Immature natural killer cell (primary cell): Measurements from ENCODE around the gene ZC3H18. TPM values are rescaled to one million over a fixed set of nuclear protein-coding genes. Genes with fewer than 3 reads are reported as not detected.

Experiments
- DNase-seq, 3 donors: peaks; one replicate each; pipeline ENCODE4 v3.0.0; 2022; ENCODE audit warnings: mixed read lengths in 1 of 3
- H3K27ac Mint-ChIP-seq, 6 donors: one replicate each; pipeline ENCODE4 v1.8.0; 2020; ENCODE audit warnings: mixed read lengths in 6 of 6, mild to moderate bottlenecking in 5 of 6, inconsistent platforms in 4 of 6, moderate library complexity in 3 of 6
- H3K27me3 Mint-ChIP-seq, 3 donors: one replicate each; pipeline ENCODE4 v1.8.0; 2020 to 2021; ENCODE audit warnings: low read depth in 3 of 3, mild to moderate bottlenecking in 3 of 3, mixed read lengths in 3 of 3, moderate library complexity in 3 of 3, inconsistent platforms in 1 of 3
- H3K36me3 Mint-ChIP-seq, 3 donors: one replicate each; pipeline ENCODE4 v1.8.0; 2020; ENCODE audit warnings: mixed read lengths in 3 of 3, inconsistent platforms in 2 of 3, mild to moderate bottlenecking in 2 of 3
- H3K4me1 Mint-ChIP-seq, 2 donors: one replicate each; pipeline ENCODE4 v1.8.0; 2020; ENCODE audit warnings: inconsistent platforms in 2 of 2, mild to moderate bottlenecking in 2 of 2, mixed read lengths in 2 of 2, moderate library complexity in 1 of 2
- H3K4me3 Mint-ChIP-seq, 5 donors: one replicate each; pipeline ENCODE4 v1.8.0; 2020; ENCODE audit warnings: mild to moderate bottlenecking in 5 of 5, mixed read lengths in 5 of 5, inconsistent platforms in 3 of 5, moderate library complexity in 3 of 5
- H3K9me3 Mint-ChIP-seq, 6 donors: one replicate each; pipeline ENCODE4 v1.8.0; 2020; ENCODE audit warnings: mild to moderate bottlenecking in 6 of 6, mixed read lengths in 6 of 6, inconsistent platforms in 4 of 6, moderate library complexity in 3 of 6
- polyA plus RNA-seq, 3 donors: library from polyadenylated mRNA; unstranded; fragments of 300-500 nt; fragmentation: Illumina TruSeq; gene quantifications; one replicate each; pipeline ENCODE4 v1.2.3, GENCODE V29; 2021

ZC3H18 gene
- polyA plus RNA-seq, 3 donors from 2014 or later: 1.0 to 29.0 (median 8.7) TPM

- Mint-ChIP-seq H3K27ac (peak overlapping the region; percentile 87 to 98 (median 98)), H3K9me3 (no peaks in the 10 kb centered on the region), H3K4me1 (peaks cover 39 to 55% of the 10 kb centered on the region in 2 donors), H3K36me3 (peaks cover 3 to 12% (median 9%) of the 10 kb centered on the region in 3 donors), H3K4me3 (peak overlapping the region; percentile 95 to 98 (median 96)), H3K27me3 (peaks cover 40 to 50% (median 41%) of the 10 kb centered on the region in 3 donors)
- peak; percentile 83 to 86 (median 86) for DNase-seq
Observed at GRCh38 chr16:88651276-88651988, 81.2 kb downstream of the ZC3H18 start.

- peaks cover 3 to 12% (median 9%) of the 10 kb centered on the region in 3 donors for H3K36me3 Mint-ChIP-seq
- H3K4me1 Mint-ChIP-seq: peaks cover 39 to 53% of the 10 kb centered on the region in 2 donors
- H3K4me3 Mint-ChIP-seq: peak overlapping the region in 4 of 5 donors; percentile 15 to 96 (median 49)
- no peak for DNase-seq
- peaks cover 40 to 50% (median 41%) of the 10 kb centered on the region in 3 donors for H3K27me3 Mint-ChIP-seq
- peak overlapping the region; percentile 84 to 98 (median 92) for H3K27ac Mint-ChIP-seq
- H3K9me3 Mint-ChIP-seq: no peaks in the 10 kb centered on the region
Observed at GRCh38 chr16:88651989-88652761, 82.0 kb downstream of the ZC3H18 start.

GRCh38 chr16:88652762-88653063, 82.5 kb downstream of the ZC3H18 start:
- Mint-ChIP-seq H3K4me1 (peaks cover 39 to 53% of the 10 kb centered on the region in 2 donors), H3K27me3 (peaks cover 40 to 50% (median 41%) of the 10 kb centered on the region in 3 donors), H3K9me3 (no peaks in the 10 kb centered on the region), H3K4me3 (peak overlapping the region in 4 of 5 donors; percentile 79 to 86 (median 84)), H3K36me3 (peaks cover 3 to 12% (median 9%) of the 10 kb centered on the region in 3 donors), H3K27ac (peak overlapping the region; percentile 62 to 99 (median 98))
- no peak for DNase-seq

GRCh38 chr16:88653101-88653500, 82.9 kb downstream of the ZC3H18 start:
- Mint-ChIP-seq H3K27ac (peak overlapping the region; percentile 84 to 99 (median 98)), H3K4me3 (peak overlapping the region; percentile 79 to 86 (median 83)), H3K36me3 (peaks cover 3 to 12% (median 9%) of the 10 kb centered on the region in 3 donors), H3K9me3 (no peaks in the 10 kb centered on the region), H3K27me3 (peaks cover 40 to 50% (median 40%) of the 10 kb centered on the region in 3 donors), H3K4me1 (peaks cover 39 to 53% of the 10 kb centered on the region in 2 donors)
- no peak for DNase-seq

GRCh38 chr16:88653596-88654362, 83.6 kb downstream of the ZC3H18 start:
- H3K4me3 Mint-ChIP-seq: peak overlapping the region; percentile 79 to 86 (median 83)
- no peaks in the 10 kb centered on the region for H3K9me3 Mint-ChIP-seq
- H3K27me3 Mint-ChIP-seq: peaks cover 36 to 50% (median 40%) of the 10 kb centered on the region in 3 donors
- peaks cover 3 to 12% (median 9%) of the 10 kb centered on the region in 3 donors for H3K36me3 Mint-ChIP-seq
- peaks cover 39 to 50% of the 10 kb centered on the region in 2 donors for H3K4me1 Mint-ChIP-seq
- H3K27ac Mint-ChIP-seq: peak overlapping the region; percentile 84 to 99 (median 98)
- DNase-seq: peak; percentile 89 to 90 (median 90)

GRCh38 chr16:88654363-88655052, 84.3 kb downstream of the ZC3H18 start:
- Mint-ChIP-seq H3K27ac (peak overlapping the region; percentile 84 to 99 (median 98)), H3K9me3 (no peaks in the 10 kb centered on the region), H3K27me3 (peaks cover 32 to 50% (median 35%) of the 10 kb centered on the region in 3 donors), H3K4me1 (peaks cover 32 to 45% of the 10 kb centered on the region in 2 donors), H3K36me3 (peaks cover 0 to 9% (median 6%) of the 10 kb centered on the region in 3 donors), H3K4me3 (peak overlapping the region; percentile 79 to 86 (median 83))
- no peak for DNase-seq

GRCh38 chr16:88655053-88655732, 85.0 kb downstream of the ZC3H18 start:
- DNase-seq: no peak
- Mint-ChIP-seq H3K4me1 (peaks cover 32 to 42% of the 10 kb centered on the region in 2 donors), H3K27ac (peak overlapping the region; percentile 84 to 99 (median 98)), H3K4me3 (peak overlapping the region in 4 of 5 donors; percentile 79 to 86 (median 84)), H3K36me3 (peaks cover 0 to 9% (median 6%) of the 10 kb centered on the region in 3 donors), H3K27me3 (peaks cover 28 to 45% (median 29%) of the 10 kb centered on the region in 3 donors), H3K9me3 (no peaks in the 10 kb centered on the region)

GRCh38 chr16:88655733-88656281, 85.6 kb downstream of the ZC3H18 start:
- peak overlapping the region in 1 of 6 donors; percentile 48 for H3K27ac Mint-ChIP-seq

GRCh38 chr16:88656291-88656980, 86.2 kb downstream of the ZC3H18 start:
- H3K4me1 Mint-ChIP-seq: peaks cover 33 to 41% of the 10 kb centered on the region in 2 donors
- H3K27ac Mint-ChIP-seq: peak overlapping the region in 1 of 6 donors; percentile 48
- H3K4me3 Mint-ChIP-seq: no peak overlapping the region
- H3K36me3 Mint-ChIP-seq: peaks cover 0 to 9% (median 6%) of the 10 kb centered on the region in 3 donors
- no peaks in the 10 kb centered on the region for H3K9me3 Mint-ChIP-seq
- no peak for DNase-seq
- H3K27me3 Mint-ChIP-seq: peaks cover 20 to 35% (median 21%) of the 10 kb centered on the region in 3 donors

More at GRCh38 chr16:88655733-88656281, 85.6 kb downstream of the ZC3H18 start:
- Mint-ChIP-seq H3K4me3 (no peak overlapping the region), H3K9me3 (no peaks in the 10 kb centered on the region), H3K36me3 (peaks cover 0 to 9% (median 6%) of the 10 kb centered on the region in 3 donors), H3K4me1 (peaks cover 32 to 40% of the 10 kb centered on the region in 2 donors), H3K27me3 (peaks cover 25 to 40% (median 26%) of the 10 kb centered on the region in 3 donors)
- DNase-seq: no peak

- Mint-ChIP-seq H3K27ac (no peak overlapping the region), H3K9me3 (no peaks in the 10 kb centered on the region), H3K36me3 (peaks cover 0 to 9% (median 6%) of the 10 kb centered on the region in 3 donors), H3K27me3 (peaks cover 20 to 35% (median 21%) of the 10 kb centered on the region in 3 donors), H3K4me3 (no peak overlapping the region), H3K4me1 (peaks cover 39 to 40% of the 10 kb centered on the region in 2 donors)
- DNase-seq: no peak
Observed at GRCh38 chr16:88657371-88657770, 87.2 kb downstream of the ZC3H18 start.

GRCh38 chr16:88658714-88659113, 88.5 kb downstream of the ZC3H18 start:
- no peak for DNase-seq
- Mint-ChIP-seq H3K4me1 (peaks cover 30 to 36% of the 10 kb centered on the region in 2 donors), H3K27ac (peak overlapping the region in 1 of 6 donors; percentile 32), H3K4me3 (no peak overlapping the region), H3K9me3 (no peaks in the 10 kb centered on the region), H3K36me3 (peaks cover 0 to 8% (median 5%) of the 10 kb centered on the region in 3 donors), H3K27me3 (peaks cover 19 to 36% (median 19%) of the 10 kb centered on the region in 3 donors)
